Activated naive CD8-positive, alpha-beta T cell (primary cell): ENCODE data around the gene EEF1AKMT2.

Experiments
- H3K27ac Mint-ChIP-seq: one replicate; pipeline ENCODE4 v1.8.0; 2021; ENCODE audit warnings: mixed read lengths
- H3K27me3 Mint-ChIP-seq: one replicate; pipeline ENCODE4 v1.8.0; 2021; ENCODE audit warnings: mixed read lengths
- H3K36me3 Mint-ChIP-seq: one replicate; pipeline ENCODE4 v1.8.0; 2021; ENCODE audit warnings: mixed read lengths
- H3K4me1 Mint-ChIP-seq: one replicate; pipeline ENCODE4 v1.8.0; 2021; ENCODE audit warnings: low read depth, mixed read lengths
- H3K4me3 Mint-ChIP-seq: one replicate; pipeline ENCODE4 v1.8.0; 2021; ENCODE audit warnings: mild to moderate bottlenecking, mixed read lengths
- H3K9me3 Mint-ChIP-seq: one replicate; pipeline ENCODE4 v1.8.0; 2021; ENCODE audit warnings: low read depth, mixed read lengths

Gene EEF1AKMT2

GRCh38 chr10:124710266-124710881 lies 81.3 kb downstream of the EEF1AKMT2 start:
- Mint-ChIP-seq H3K27me3 (no peaks in the 10 kb centered on the region), H3K27ac (no peak overlapping the region), H3K36me3 (no peaks in the 10 kb centered on the region), H3K4me1 (peaks cover 70% of the 10 kb centered on the region), H3K9me3 (no peaks in the 10 kb centered on the region), H3K4me3 (no peak overlapping the region)

DNA sequence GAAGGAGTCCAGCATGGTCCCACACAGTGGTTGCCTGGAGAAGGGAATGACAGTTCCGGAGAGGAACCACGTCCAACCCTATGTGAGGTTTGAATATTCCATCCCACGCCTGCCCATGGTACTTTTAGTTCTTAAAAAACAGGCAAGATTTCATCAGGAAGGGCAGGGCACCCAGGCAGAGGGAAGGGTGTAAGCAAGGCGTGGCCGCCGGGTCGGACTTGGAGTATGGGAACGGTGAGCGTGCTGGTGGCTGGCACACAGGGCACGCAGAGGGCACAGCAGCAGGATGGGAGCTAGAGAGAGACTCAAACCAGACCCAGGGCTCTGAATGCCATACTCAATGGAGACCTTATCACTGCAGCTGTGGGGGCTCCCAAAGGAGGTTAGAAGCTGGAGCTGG lies 81.8 kb downstream of the EEF1AKMT2 start:
- Mint-ChIP-seq H3K4me3 (no peak overlapping the region), H3K36me3 (no peaks in the 10 kb centered on the region), H3K27me3 (no peaks in the 10 kb centered on the region), H3K27ac (peak overlapping the region; percentile 19), H3K9me3 (no peaks in the 10 kb centered on the region), H3K4me1 (peaks cover 70% of the 10 kb centered on the region)

- Mint-ChIP-seq H3K27me3 (no peaks in the 10 kb centered on the region), H3K9me3 (no peaks in the 10 kb centered on the region), H3K4me1 (peaks cover 73% of the 10 kb centered on the region), H3K27ac (no peak overlapping the region), H3K4me3 (no peak overlapping the region), H3K36me3 (peaks cover 5% of the 10 kb centered on the region)
Measured at GRCh38 chr10:124708922-124709520, 82.7 kb downstream of the EEF1AKMT2 start.

GRCh38 chr10:124708246-124708779 lies 83.4 kb downstream of the EEF1AKMT2 start:
- Mint-ChIP-seq H3K4me1 (peaks cover 73% of the 10 kb centered on the region), H3K36me3 (peaks cover 5% of the 10 kb centered on the region), H3K27ac (peak overlapping the region; percentile 73)

More at GRCh38 chr10:124708246-124708779, 83.4 kb downstream of the EEF1AKMT2 start:
- Mint-ChIP-seq H3K4me3 (no peak overlapping the region), H3K27me3 (no peaks in the 10 kb centered on the region), H3K9me3 (no peaks in the 10 kb centered on the region)
